Esophagus (tissue), 2 donors: Measurements from ENCODE around the gene ITGA6. TPM values are rescaled to one million over a fixed set of nuclear protein-coding genes. Genes with fewer than 3 reads are reported as not detected.

Experiments used
- H3K27ac ChIP-seq, 2 donors: one replicate each; pipeline ENCODE4 v1.5.1; 2013; ENCODE audit warnings: low read depth in 2 of 2, mild to moderate bottlenecking in 2 of 2, inconsistent platforms in 1 of 2, low read length in 1 of 2, moderate library complexity in 1 of 2
- H3K27me3 ChIP-seq, 2 donors: one replicate each; pipeline ENCODE4 v1.6.1; 2013; ENCODE audit warnings: low read length in 2 of 2, control low read depth in 1 of 2, mild to moderate bottlenecking in 1 of 2; ENCODE audit not compliant: insufficient read depth in 2 of 2, control insufficient read depth in 1 of 2
- H3K36me3 ChIP-seq, 2 donors: one replicate each; pipeline ENCODE4 v1.6.1; 2013; ENCODE audit warnings: low read length in 1 of 2; ENCODE audit not compliant: control insufficient read depth in 2 of 2, insufficient read depth in 2 of 2
- H3K4me1 ChIP-seq, 2 donors: one replicate each; pipeline ENCODE4 v1.6.1; 2013; ENCODE audit warnings: low read length in 1 of 2; ENCODE audit not compliant: control insufficient read depth in 2 of 2, insufficient read depth in 2 of 2
- H3K4me3 ChIP-seq, 2 donors: one replicate each; pipeline ENCODE4 v1.5.1; 2013; ENCODE audit warnings: low read length in 2 of 2, mild to moderate bottlenecking in 2 of 2, low read depth in 1 of 2, moderate library complexity in 1 of 2
- H3K9me3 ChIP-seq, 2 donors: one replicate each; pipeline ENCODE4 v1.6.1; 2013; ENCODE audit warnings: mild to moderate bottlenecking in 2 of 2, low read depth in 1 of 2, low read length in 1 of 2, moderate library complexity in 1 of 2; ENCODE audit not compliant: control insufficient read depth in 2 of 2, insufficient read depth in 1 of 2
- WGBS, 2 donors: extraction: QIAGEN DNeasy Blood & Tissue Kit; methylation state at CpG; one replicate each; pipeline ENCODE4 v1.1.7; 2013; 5-methylcytosine and 5-hydroxymethylcytosine counted together
- polyA plus RNA-seq, 2 donors: library from polyadenylated mRNA; stranded (reverse); fragments of 200-250 nt; gene quantifications; one replicate each; pipeline ENCODE4 v1.2.3, GENCODE V29; 2013
- donor health status: healthy with polysubstance abuse.
- donor health status: Bipolar disorder and iron deficiency.

The ITGA6 gene
- polyA plus RNA-seq, 2 donors = 9.9 to 18.5 TPM

DNA sequence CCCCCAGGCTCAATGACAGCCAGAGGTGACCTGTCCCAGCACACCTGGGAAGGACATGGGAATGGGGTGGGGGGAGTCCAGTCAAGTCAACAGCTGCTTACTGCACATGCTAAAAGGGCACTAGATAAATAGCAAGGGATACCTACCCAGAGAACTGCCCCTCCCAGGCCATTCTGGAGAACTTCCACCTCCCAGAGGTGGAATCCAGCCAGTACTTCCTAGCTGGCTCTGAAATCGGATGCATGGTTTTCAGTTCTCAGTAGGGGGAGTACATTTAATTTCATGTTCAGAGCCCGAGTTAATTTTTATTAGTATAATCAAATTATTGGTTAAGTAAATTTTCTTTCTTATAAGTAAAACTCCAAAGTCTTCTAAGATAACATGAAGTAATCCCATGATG lies 28.9 kb upstream of the ITGA6 start:
- 57 to 65% methylated on average over 2 of the region's 2 CpGs for WGBS, 2 donors
- no peak overlapping the region for H3K27ac ChIP-seq

DNA sequence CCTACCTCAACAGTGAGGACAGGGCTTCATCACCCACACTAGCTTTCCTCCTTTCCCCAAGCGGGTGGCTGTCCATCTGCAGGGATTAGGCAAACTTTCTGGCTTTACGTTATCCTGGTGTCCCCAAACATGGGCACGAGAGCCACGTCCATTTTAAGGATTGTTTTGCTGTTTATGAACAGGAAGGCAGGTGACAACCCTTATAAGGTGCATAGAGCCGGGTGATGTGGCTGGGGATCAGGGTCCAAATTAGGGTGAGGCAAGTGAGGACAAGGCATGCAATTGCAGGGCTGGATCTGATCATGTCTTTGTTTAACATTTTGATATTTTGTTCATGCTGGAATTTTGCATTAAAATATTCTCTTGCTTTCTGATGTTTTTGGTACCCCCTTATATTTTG lies 27.6 kb upstream of the ITGA6 start:
- WGBS, 2 donors = 86 to 93% methylated on average over 5 of the region's 5 CpGs

More for the DNA sequence above, 28.9 kb upstream of the ITGA6 start:
- no peaks in the 10 kb centered on the region for H3K27me3 ChIP-seq
- H3K4me3 ChIP-seq = no peak overlapping the region
- H3K9me3 ChIP-seq = no peaks in the 10 kb centered on the region
- H3K4me1 ChIP-seq = peaks cover 2 to 5% of the 10 kb centered on the region in 2 donors
- H3K36me3 ChIP-seq = no peaks in the 10 kb centered on the region

DNA sequence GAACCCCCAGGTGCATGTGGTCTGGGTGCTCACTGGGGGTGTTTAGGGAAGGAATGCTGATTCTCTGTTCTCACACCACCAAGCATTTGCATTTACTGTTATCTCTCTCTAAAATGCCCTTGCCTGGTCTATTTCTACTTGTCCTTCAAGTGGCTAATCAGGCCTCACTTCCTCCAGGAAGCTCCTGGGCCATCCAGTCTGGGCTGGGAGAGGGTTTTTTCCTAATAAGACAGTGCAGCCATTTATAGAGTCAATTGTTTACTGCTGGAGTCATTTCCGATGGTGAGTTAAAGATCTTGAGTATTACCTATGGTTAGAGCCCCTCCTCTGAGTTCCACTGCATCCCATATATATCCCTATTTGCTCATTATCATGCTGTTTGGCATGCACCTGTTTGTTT lies 25.2 kb upstream of the ITGA6 start:
- Histone ChIP-seq H3K4me1 (peaks cover 0 to 7% of the 10 kb centered on the region in 2 donors), H3K27me3 (no peaks in the 10 kb centered on the region), H3K27ac (no peak overlapping the region), H3K9me3 (no peaks in the 10 kb centered on the region), H3K36me3 (no peaks in the 10 kb centered on the region), H3K4me3 (no peak overlapping the region)
- WGBS, 2 donors = 76 to 80% methylated on average over 1 of the region's 1 CpG

More for the DNA sequence above, 27.6 kb upstream of the ITGA6 start:
- peaks cover 0 to 7% of the 10 kb centered on the region in 2 donors for H3K4me1 ChIP-seq
- no peak overlapping the region for H3K27ac ChIP-seq
- H3K36me3 ChIP-seq = no peaks in the 10 kb centered on the region
- no peaks in the 10 kb centered on the region for H3K9me3 ChIP-seq
- H3K4me3 ChIP-seq = no peak overlapping the region
- no peaks in the 10 kb centered on the region for H3K27me3 ChIP-seq

GRCh38 chr2:172403402-172403801 lies 24.0 kb upstream of the ITGA6 start:
- Histone ChIP-seq H3K27me3 (no peaks in the 10 kb centered on the region), H3K36me3 (no peaks in the 10 kb centered on the region), H3K4me3 (no peak overlapping the region), H3K4me1 (peaks cover 0 to 11% of the 10 kb centered on the region in 2 donors), H3K27ac (peak overlapping the region in 1 of 2 donors; percentile 61), H3K9me3 (no peaks in the 10 kb centered on the region)
- WGBS, 2 donors = 46 to 51% methylated on average over 4 of the region's 4 CpGs

- no peaks in the 10 kb centered on the region for H3K9me3 ChIP-seq
- WGBS, 2 donors = 74 to 82% methylated on average over 5 of the region's 5 CpGs
- H3K4me1 ChIP-seq = peaks cover 0 to 11% of the 10 kb centered on the region in 2 donors
- H3K4me3 ChIP-seq = no peak overlapping the region
- H3K27ac ChIP-seq = peak overlapping the region in 1 of 2 donors; percentile 61
- no peaks in the 10 kb centered on the region for H3K36me3 ChIP-seq
- H3K27me3 ChIP-seq = no peaks in the 10 kb centered on the region
These were observed 23.4 kb upstream of the ITGA6 start for GRCh38 chr2:172403881-172404468.

- H3K4me3 ChIP-seq = no peak overlapping the region
- no peaks in the 10 kb centered on the region for H3K9me3 ChIP-seq
- no peaks in the 10 kb centered on the region for H3K36me3 ChIP-seq
- peaks cover 0 to 11% of the 10 kb centered on the region in 2 donors for H3K4me1 ChIP-seq
- H3K27ac ChIP-seq = no peak overlapping the region
- WGBS, 2 donors = 33 to 38% methylated on average over 1 of the region's 1 CpG
- H3K27me3 ChIP-seq = no peaks in the 10 kb centered on the region
These were observed 22.6 kb upstream of the ITGA6 start for GRCh38 chr2:172404824-172405223.

DNA sequence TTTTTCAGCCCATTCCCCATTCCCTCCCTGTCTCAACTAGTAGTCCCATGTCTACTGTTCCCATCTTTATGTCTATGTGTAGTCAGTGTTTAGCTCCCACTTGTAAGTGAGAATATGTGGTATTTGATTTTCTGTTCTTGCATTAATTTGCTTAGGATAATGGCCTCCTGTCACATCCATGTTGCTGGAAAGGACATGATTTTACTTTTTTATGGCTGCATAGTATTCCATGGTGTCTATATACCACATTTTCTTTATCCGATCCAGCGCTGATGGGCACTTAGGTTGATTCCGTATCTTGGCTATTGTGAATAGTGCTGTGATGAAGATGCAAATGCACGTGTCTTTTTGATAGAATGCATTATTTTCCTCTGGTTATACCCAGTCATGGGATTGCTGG lies 21.7 kb upstream of the ITGA6 start:
- Histone ChIP-seq H3K27me3 (no peaks in the 10 kb centered on the region), H3K27ac (no peak overlapping the region), H3K9me3 (no peaks in the 10 kb centered on the region), H3K4me1 (peaks cover 0 to 11% of the 10 kb centered on the region in 2 donors), H3K36me3 (no peaks in the 10 kb centered on the region), H3K4me3 (no peak overlapping the region)
- WGBS, 2 donors = 73 to 97% methylated on average over 4 of the region's 4 CpGs

GRCh38 chr2:172408143-172408766 lies 19.1 kb upstream of the ITGA6 start:
- H3K27ac ChIP-seq = peak overlapping the region; percentile 61 to 77
- no peak overlapping the region for H3K4me3 ChIP-seq
- H3K36me3 ChIP-seq = no peaks in the 10 kb centered on the region
- no peaks in the 10 kb centered on the region for H3K9me3 ChIP-seq
- H3K4me1 ChIP-seq = peaks cover 0 to 8% of the 10 kb centered on the region in 2 donors
- peaks cover 0 to 3% of the 10 kb centered on the region in 2 donors for H3K27me3 ChIP-seq
- 33 to 49% methylated on average over 4 of the region's 4 CpGs for WGBS, 2 donors

DNA sequence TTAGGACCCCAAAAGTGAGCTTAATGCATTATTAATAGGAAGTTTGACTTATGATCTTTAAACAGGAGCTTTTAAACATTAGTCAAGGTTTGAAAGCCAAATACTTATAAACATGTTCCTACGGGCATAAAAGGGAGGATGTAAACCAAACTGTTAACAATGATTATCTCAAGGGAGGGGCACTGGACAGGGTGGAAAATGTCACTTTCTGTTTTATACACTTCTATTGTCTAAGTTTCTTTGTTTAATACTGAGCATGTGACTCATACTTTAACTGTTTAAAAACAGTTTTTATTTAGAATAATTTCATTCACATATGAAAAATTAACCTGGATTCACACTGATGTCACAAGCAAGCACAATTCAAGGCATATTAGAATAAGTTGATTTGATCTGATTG lies 18.3 kb upstream of the ITGA6 start:
- Histone ChIP-seq H3K27me3 (peaks cover 0 to 3% of the 10 kb centered on the region in 2 donors), H3K4me1 (peaks cover 0 to 4% of the 10 kb centered on the region in 2 donors), H3K4me3 (no peak overlapping the region), H3K36me3 (no peaks in the 10 kb centered on the region), H3K9me3 (no peaks in the 10 kb centered on the region), H3K27ac (peak overlapping the region in 1 of 2 donors; percentile 77)
- 8 to 22% methylated on average over 1 of the region's 1 CpG for whole genome bisulfite sequencing, 2 donors
